Lower leg skin (tissue), 4 donors: Measurements from ENCODE around the gene CHI3L2. TPM values are rescaled to one million over a fixed set of nuclear protein-coding genes. Genes with fewer than 3 reads are reported as not detected.

ENCODE experiments used
- DNase-seq, 2 donors: peaks; one replicate each; pipeline ENCODE4 v3.0.0-alpha.2; 2019; ENCODE audit warnings: low spot score in 2 of 2
- H3K4me3 ChIP-seq: fragments of 200-600 bp; sonication (generic); 2 replicates; pipeline ENCODE4 v1.5.1; 2017; ENCODE audit warnings: mild to moderate bottlenecking, low read depth; ENCODE audit not compliant: poor library complexity, severe bottlenecking
- CTCF ChIP-seq, 3 donors: fragments of 450-650 bp; IDR thresholded peaks; one replicate each; pipeline ENCODE4 v1.5.1; 2016; ENCODE audit warnings: antibody characterized with exemption in 3 of 3, mild to moderate bottlenecking in 3 of 3, moderate library complexity in 2 of 3
- POLR2A ChIP-seq, 2 donors: fragments of 450-650 bp; IDR thresholded peaks; one replicate each; pipeline ENCODE4 v1.6.1; 2016 to 2017; ENCODE audit warnings: antibody characterized with exemption in 2 of 2, mild to moderate bottlenecking in 1 of 2, moderate library complexity in 1 of 2
- WGBS, 2 donors: methylation state at CpG; one replicate each; pipeline ENCODE4 v1.1.5; 2018; 5-methylcytosine and 5-hydroxymethylcytosine counted together
- intact Hi-C: fragments of 100-400 bp; cut with DNase I; formaldehyde crosslinking; loops from one replicate; pipeline ENCODE4 v1.15.0; 2023; ENCODE audit warnings: low total_unique reads
- total RNA-seq, 4 donors: library from RNA; depleted of rRNA; stranded (reverse); fragments of >200 nt; gene quantifications; one replicate each; pipeline ENCODE4 v1.1.0, GENCODE V29; 2016

CHI3L2 gene
- total RNA-seq, 4 donors from 2014 or later, result 2.2 to 15.8 (median 5.5) TPM; not detected in 1

- no peak for DNase-seq
- 79 to 85% methylated on average over 3 of the region's 3 CpGs for WGBS, 2 donors
- no peak overlapping the region for H3K4me3 ChIP-seq
- TF ChIP-seq CTCF (IDR thresholded peaks at IDR 0.05) (no peak), POLR2A (IDR thresholded peaks at IDR 0.05) (no peak)
- intact Hi-C loops, result no loop called here
Measured at GRCh38 chr1:111234866-111235265, 7.4 kb downstream of the CHI3L2 start.

GRCh38 chr1:111236379-111236778 lies 8.9 kb downstream of the CHI3L2 start:
- intact Hi-C loops, result no loop called here
- H3K4me3 ChIP-seq, result no peak overlapping the region
- 12 to 14% methylated on average over 1 of the region's 1 CpG for WGBS, 2 donors
- TF ChIP-seq POLR2A (IDR thresholded peaks at IDR 0.05) (no peak), CTCF (IDR thresholded peaks at IDR 0.05) (no peak)
- DNase-seq, result no peak

DNA sequence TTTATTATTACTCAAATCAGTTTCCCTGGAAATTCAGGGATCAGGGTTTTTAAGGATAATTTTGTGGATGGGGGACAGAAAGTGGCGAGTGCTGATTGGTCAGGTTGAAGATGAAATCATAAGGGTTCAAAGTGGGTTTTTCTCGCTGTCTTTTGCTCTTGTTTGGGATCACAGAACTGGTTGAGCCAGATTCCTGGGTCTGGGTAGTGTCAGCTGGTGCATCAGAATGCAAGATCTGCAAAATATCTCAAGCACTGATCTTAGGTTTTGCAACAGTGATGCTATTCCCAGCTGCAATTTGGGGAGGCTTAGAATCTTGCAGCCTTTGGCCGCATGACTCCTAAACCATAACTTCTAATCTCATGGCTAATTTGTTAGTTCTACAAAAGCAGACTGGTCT lies 9.3 kb downstream of the CHI3L2 start:
- DNase-seq, result no peak
- no peak for TF ChIP-seq POLR2A (IDR thresholded peaks at IDR 0.05)
- TF ChIP-seq CTCF (IDR thresholded peaks at IDR 0.05), result no peak
- WGBS, 2 donors, result 47 to 56% methylated on average over 3 of the region's 3 CpGs
- intact Hi-C loops, result no loop called here
- no peak overlapping the region for H3K4me3 ChIP-seq

GRCh38 chr1:111238056-111238795 lies 10.7 kb downstream of the CHI3L2 start:
- no peak overlapping the region for H3K4me3 ChIP-seq
- no peak for DNase-seq
- no peak for TF ChIP-seq POLR2A (IDR thresholded peaks at IDR 0.05)
- TF ChIP-seq CTCF (IDR thresholded peaks at IDR 0.05), result no peak
- intact Hi-C loops, result no loop called here
- 81 to 82% methylated on average over 5 of the region's 5 CpGs for WGBS, 2 donors

DNA sequence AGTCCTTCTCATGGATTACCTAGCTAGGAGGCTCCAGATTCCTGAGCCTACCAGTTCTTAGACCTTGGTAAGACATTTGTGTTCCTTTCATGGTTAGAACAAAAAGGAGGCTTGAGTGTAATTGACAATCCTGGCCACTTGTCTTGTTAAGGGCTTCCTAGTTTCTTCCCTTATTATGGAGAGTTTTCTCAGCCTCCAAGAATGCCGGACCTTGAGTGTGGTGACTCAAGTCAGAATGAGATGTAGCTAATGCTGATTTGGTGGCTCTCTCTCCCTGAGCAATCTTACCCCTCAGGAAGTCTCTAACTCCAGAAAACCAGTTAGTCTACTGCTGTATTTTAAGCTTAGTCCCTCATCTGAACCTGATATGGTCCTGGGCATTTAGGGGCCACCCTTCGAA lies 14.3 kb downstream of the CHI3L2 start:
- intact Hi-C loops, result loop anchor here (5.0 kb wide), 1 partner anchor 521 kb away; no protein-coding TSS in a partner anchor
- WGBS, 2 donors, result 74 to 85% methylated on average over 2 of the region's 2 CpGs
- TF ChIP-seq CTCF (IDR thresholded peaks at IDR 0.05), result no peak
- no peak for TF ChIP-seq POLR2A (IDR thresholded peaks at IDR 0.05)
- no peak overlapping the region for H3K4me3 ChIP-seq
- DNase-seq, result no peak
